B cell (primary cell): Measurements from ENCODE around the gene CDH2. TPM values are rescaled to one million over a fixed set of nuclear protein-coding genes. Genes with fewer than 3 reads are reported as not detected.

ENCODE experiments used
- ATAC-seq: fragments of 200-7000 bp; cut with Tn5 transposase; one replicate; pipeline ENCODE4 v1.10.0; 2021; ENCODE audit warnings: low read depth, mild to moderate bottlenecking, moderate number of reproducible peaks, moderate library complexity
- CTCF ChIA-PET: fragments of 350-600 bp; sonication (Branson Sonifier 250); formaldehyde crosslinking; loops from one replicate; lab custom pipeline; 2021; ENCODE audit warnings: antibody characterized with exemption, inconsistent platforms; lab: Charles Lee
- POLR2A ChIA-PET: fragments of 350-600 bp; sonication (Branson Sonifier 250); formaldehyde crosslinking; loops from one replicate; lab custom pipeline; 2021; ENCODE audit warnings: antibody characterized with exemption; lab: Charles Lee
- DNase-seq: peaks from one replicate; pipeline ENCODE4 v3.0.0; 2013
- H2AFZ ChIP-seq: 2 replicates; pipeline ENCODE4 v1.6.1; 2012; ENCODE audit warnings: mild to moderate bottlenecking, low read depth, low read length; ENCODE audit not compliant: insufficient read depth, poor library complexity, severe bottlenecking
- H3K27ac ChIP-seq, 2 donors: 1 replicate in 1 of 2; 2 replicates in 1 of 2; pipeline ENCODE4 v1.5.1; 2012 to 2013; ENCODE audit warnings: low read length in 2 of 2, mild to moderate bottlenecking in 2 of 2, moderate library complexity in 1 of 2
- H3K27me3 ChIP-seq, 4 experiments: fragments of 200-600 bp in 1 of 4; sonication (generic) in 1 of 4; replicated peaks in 1 of 4; 1 replicate in 2 of 4; 2 replicates in 2 of 4; pipeline versions ENCODE4 v1.6.1 to v1.7.0; 2013 to 2016; ENCODE audit warnings: low read length in 3 of 4, mild to moderate bottlenecking in 2 of 4, mixed read lengths in 1 of 4, moderate library complexity in 1 of 4; ENCODE audit not compliant: insufficient read depth in 4 of 4, control insufficient read depth in 3 of 4; ENCODE audit errors: control extremely low read depth in 1 of 4
- H3K36me3 ChIP-seq, 2 experiments: replicated peaks in 1 of 2; 1 replicate in 1 of 2; 2 replicates in 1 of 2; pipeline versions ENCODE4 v1.6.1 to v1.7.1; 2013; ENCODE audit warnings: low read length in 1 of 2; ENCODE audit not compliant: insufficient read depth in 2 of 2, control insufficient read depth in 1 of 2; ENCODE audit errors: control extremely low read depth in 1 of 2, extremely low read depth in 1 of 2
- H3K4me1 ChIP-seq, 2 donors: fragments of 200-600 bp in 1 of 2; sonication (generic) in 1 of 2; 1 replicate in 1 of 2; 2 replicates in 1 of 2; pipeline versions ENCODE4 v1.5.1 to v1.6.1; 2013 to 2017; ENCODE audit warnings: low read length in 2 of 2; ENCODE audit not compliant: control insufficient read depth in 2 of 2, insufficient read depth in 2 of 2
- H3K4me2 ChIP-seq: replicated peaks from 2 replicates; pipeline ENCODE3; 2012; ENCODE audit warnings: mild to moderate bottlenecking, low read depth, low read length; ENCODE audit not compliant: poor library complexity, severe bottlenecking
- H3K4me3 ChIP-seq, 5 experiments: fragments of 200-600 bp in 1 of 5; sonication (generic) in 1 of 5; 1 replicate in 3 of 5; 2 replicates in 2 of 5; pipeline versions ENCODE4 v1.5.1 to v1.7.0; 2011 to 2016; ENCODE audit warnings: low read length in 4 of 5, mild to moderate bottlenecking in 4 of 5, low read depth in 2 of 5, control low read depth in 1 of 5, moderate library complexity in 1 of 5; ENCODE audit not compliant: insufficient read depth in 1 of 5; ENCODE audit errors: control extremely low read depth in 1 of 5, extremely low read depth in 1 of 5
- H3K79me2 ChIP-seq: fragments of 200-600 bp; sonication (generic); one replicate; pipeline ENCODE4 v1.6.0; 2016; ENCODE audit warnings: low read length; ENCODE audit not compliant: control insufficient read depth, insufficient read depth
- H3K9ac ChIP-seq: fragments of 200-600 bp; sonication (generic); 2 replicates; pipeline ENCODE4 v1.6.1; 2017; ENCODE audit warnings: mild to moderate bottlenecking, low read length, moderate library complexity
- H3K9me3 ChIP-seq, 3 donors: one replicate each; pipeline versions ENCODE4 v1.6.1 to v1.7.1; 2013; ENCODE audit warnings: low read length in 2 of 3; ENCODE audit not compliant: control insufficient read depth in 2 of 3, insufficient read depth in 1 of 3; ENCODE audit errors: control extremely low read depth in 1 of 3
- H4K20me1 ChIP-seq: 2 replicates; pipeline ENCODE4 v1.6.0; 2012; ENCODE audit warnings: mild to moderate bottlenecking, low read length; ENCODE audit not compliant: insufficient read depth, control insufficient read depth, poor library complexity, severe bottlenecking
- H3K27ac Mint-ChIP-seq: one replicate; pipeline ENCODE4 v1.8.0; 2021; ENCODE audit warnings: mixed read lengths
- H3K27me3 Mint-ChIP-seq: one replicate; pipeline ENCODE4 v1.8.0; 2021; ENCODE audit warnings: mixed read lengths
- H3K4me1 Mint-ChIP-seq: one replicate; pipeline ENCODE4 v1.8.0; 2021; ENCODE audit warnings: mixed read lengths
- H3K4me3 Mint-ChIP-seq: one replicate; pipeline ENCODE4 v1.8.0; 2021; ENCODE audit warnings: mixed read lengths
- H3K9me3 Mint-ChIP-seq: one replicate; pipeline ENCODE4 v1.8.0; 2022; ENCODE audit warnings: mixed read lengths; ENCODE audit not compliant: insufficient read depth
- CTCF ChIP-seq: fragments of 200-600 bp; IDR thresholded peaks from one replicate; pipeline ENCODE4 v1.8.0; 2022; ENCODE audit warnings: antibody characterized with exemption, mild to moderate bottlenecking
- EZH2 ChIP-seq: IDR thresholded peaks from 2 replicates; pipeline ENCODE4 v1.6.1; 2012; ENCODE audit warnings: borderline replicate concordance, low read depth, mild to moderate bottlenecking, moderate library complexity, low read length; ENCODE audit not compliant: insufficient read depth, poor library complexity, severe bottlenecking
- WGBS: methylation state at CpG from one replicate; pipeline ENCODE4 v1.1.5; 2013; ENCODE audit warnings: missing lambda C conversion rate; ENCODE audit not compliant: insufficient coverage; 5-methylcytosine and 5-hydroxymethylcytosine counted together
- intact Hi-C: fragments of 100-400 bp; cut with micrococcal nuclease; formaldehyde crosslinking; loops from one replicate; pipeline ENCODE4 v1.10.0; 2022
- polyA plus RNA-seq: library from polyadenylated mRNA; depleted of rRNA; stranded (reverse); fragments of >200 nt; gene quantifications from 2 replicates; pipeline ENCODE4 v1.2.3, GENCODE V29; 2012
- total RNA-seq, 2 donors: library from RNA; stranded (reverse); fragments of 120-200 nt in 1 of 2; gene quantifications; 1 replicate in 1 of 2; 2 replicates in 1 of 2; pipeline versions ENCODE4 v1.2.3 to v1.2.4, GENCODE V29; 2013 to 2022

The CDH2 gene
- total and polyA plus RNA-seq, 2 donors (not counting 1 experiment from before 2014, with no cell fraction given): not detected

DNA sequence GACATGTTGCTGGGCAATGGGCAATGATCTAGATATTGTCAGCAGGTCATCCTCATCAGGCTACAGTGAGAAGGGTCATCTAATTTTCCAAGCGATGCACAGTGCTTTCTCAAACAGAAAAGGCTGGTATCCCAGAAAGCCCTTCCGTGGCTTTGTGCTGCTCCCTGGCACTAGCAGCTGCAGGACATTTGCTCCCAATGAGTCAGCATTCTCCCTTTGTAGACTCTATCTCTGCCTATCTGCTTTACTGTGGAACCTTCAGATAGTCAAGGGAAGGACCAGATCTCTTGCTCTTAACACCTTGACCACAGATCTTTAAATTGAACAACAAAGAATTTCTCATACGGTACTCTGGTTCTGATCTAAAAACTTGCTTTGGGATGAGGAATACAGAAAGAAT, 101.4 kb downstream of the CDH2 start:
- Histone ChIP-seq H3K9me3 (no peaks in the 10 kb centered on the region), H3K4me1 (no peaks in the 10 kb centered on the region), H3K4me2 (no peak overlapping the region), H3K36me3 (no peaks in the 10 kb centered on the region), H3K9ac (no peak overlapping the region), H3K27me3 (no peaks in the 10 kb centered on the region), H3K27ac (no peak overlapping the region), H4K20me1 (no peaks in the 10 kb centered on the region), H2AFZ (no peak overlapping the region), H3K4me3 (no peak overlapping the region), H3K79me2 (no peaks in the 10 kb centered on the region)
- POLR2A ChIA-PET: no interaction called here
- ATAC-seq (no peak), DNase-seq (no peak)
- Mint-ChIP-seq H3K27ac (no peak overlapping the region), H3K9me3 (no peaks in the 10 kb centered on the region), H3K4me3 (no peak overlapping the region), H3K4me1 (no peaks in the 10 kb centered on the region), H3K27me3 (no peaks in the 10 kb centered on the region)
- TF ChIP-seq EZH2: no peak
- TF ChIP-seq CTCF: no peak
- intact Hi-C loops: no loop called here
- WGBS: 89% methylated on average over 2 of the region's 3 CpGs
- CTCF ChIA-PET: no interaction called here

DNA sequence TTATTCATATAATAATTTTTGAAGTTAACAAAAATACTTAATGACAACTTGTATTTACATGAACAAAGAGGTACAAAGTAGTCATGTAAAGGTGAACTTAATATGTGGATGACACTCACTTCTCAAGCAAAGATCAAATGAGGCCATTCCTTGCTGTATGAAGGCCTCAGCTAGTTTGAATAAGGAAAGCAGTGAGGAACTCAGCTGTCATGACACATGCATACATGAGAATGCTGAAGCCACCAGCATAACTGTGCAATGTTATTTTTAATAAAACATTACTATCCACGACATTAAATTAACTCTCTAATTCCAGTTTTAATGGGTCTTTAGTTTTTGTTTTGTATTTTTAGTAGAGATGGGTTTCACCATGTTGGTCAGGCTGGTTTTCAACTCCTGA, 102.9 kb downstream of the CDH2 start:
- H4K20me1 ChIP-seq: no peaks in the 10 kb centered on the region
- TF ChIP-seq EZH2: no peak
- no peak for TF ChIP-seq CTCF
- no peak overlapping the region for H3K9ac ChIP-seq
- Mint-ChIP-seq H3K27me3 (no peaks in the 10 kb centered on the region), H3K4me1 (no peaks in the 10 kb centered on the region), H3K9me3 (no peaks in the 10 kb centered on the region), H3K27ac (no peak overlapping the region), H3K4me3 (no peak overlapping the region)
- no peaks in the 10 kb centered on the region for H3K79me2 ChIP-seq
- no peak for ATAC-seq
- ChIA-PET POLR2A (no interaction called here), CTCF (no interaction called here)
- H3K27ac ChIP-seq: no peak overlapping the region
- no peaks in the 10 kb centered on the region for H3K36me3 ChIP-seq
- H3K27me3 ChIP-seq: no peaks in the 10 kb centered on the region
- no peak overlapping the region for H3K4me2 ChIP-seq
- WGBS: no CpG with 5 or more reads among the region's 1 CpG
- H2AFZ ChIP-seq: no peak overlapping the region
- no peaks in the 10 kb centered on the region for H3K4me1 ChIP-seq
- H3K4me3 ChIP-seq: no peak overlapping the region
- intact Hi-C loops: no loop called here
- DNase-seq: no peak
- H3K9me3 ChIP-seq: no peaks in the 10 kb centered on the region
